NCI-H524 (cell line): Measurements from ENCODE around the gene P2RX6.
A peak's percentile ranks its signal among the peaks of the same experiment; 100 is the strongest.
"Not testable (repeated sequence)": the region's sequence is repeated elsewhere in the genome, so short reads cannot be mapped to it uniquely, and the experiment has no call there.

Experiments
- DNase-seq, 2 experiments: peaks; one replicate each; lab custom pipeline; 2025; lab: John Stamatoyannopoulos, UW

The P2RX6 gene

DNA sequence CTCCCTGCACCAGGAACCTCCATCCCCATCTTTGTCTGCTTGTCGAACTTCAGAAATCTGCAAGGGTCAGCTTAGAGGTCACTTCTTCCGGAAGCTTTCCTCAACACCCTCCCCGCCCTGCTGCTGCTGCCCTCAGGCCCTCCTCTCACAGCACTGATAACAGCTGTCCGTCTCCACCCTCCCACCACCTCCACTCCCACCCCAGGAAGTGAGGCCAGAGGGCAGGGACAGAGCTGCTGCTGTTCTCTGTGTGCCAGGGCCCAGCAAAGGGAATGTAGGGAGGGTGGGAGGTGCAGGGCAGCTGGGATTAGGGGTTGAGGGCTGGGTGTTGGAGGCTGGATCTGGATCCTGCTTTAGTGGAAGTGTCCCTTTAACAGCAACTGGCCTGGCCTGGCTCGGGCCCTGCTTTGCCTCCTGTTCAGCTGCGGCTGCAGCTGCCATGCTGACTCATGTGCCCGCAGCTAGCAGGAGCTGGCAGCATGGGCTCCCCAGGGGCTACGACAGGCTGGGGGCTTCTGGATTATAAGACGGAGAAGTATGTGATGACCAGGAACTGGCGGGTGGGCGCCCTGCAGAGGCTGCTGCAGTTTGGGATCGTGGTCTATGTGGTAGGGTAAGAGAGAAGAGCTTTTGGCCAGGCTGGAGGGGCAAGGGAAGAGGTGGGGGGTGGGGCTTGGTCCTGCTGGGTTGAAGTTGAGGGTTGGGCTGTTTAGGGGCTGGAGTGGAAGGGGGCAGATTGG lies at the start of gene P2RX6:
Gene P2RX6 (plus strand): TSS at position 440 of the 740 bp plus-strand sequence. CDS start 10 bp downstream, at position 450.
- DNase-seq: peak; percentile 73 to 81

DNA sequence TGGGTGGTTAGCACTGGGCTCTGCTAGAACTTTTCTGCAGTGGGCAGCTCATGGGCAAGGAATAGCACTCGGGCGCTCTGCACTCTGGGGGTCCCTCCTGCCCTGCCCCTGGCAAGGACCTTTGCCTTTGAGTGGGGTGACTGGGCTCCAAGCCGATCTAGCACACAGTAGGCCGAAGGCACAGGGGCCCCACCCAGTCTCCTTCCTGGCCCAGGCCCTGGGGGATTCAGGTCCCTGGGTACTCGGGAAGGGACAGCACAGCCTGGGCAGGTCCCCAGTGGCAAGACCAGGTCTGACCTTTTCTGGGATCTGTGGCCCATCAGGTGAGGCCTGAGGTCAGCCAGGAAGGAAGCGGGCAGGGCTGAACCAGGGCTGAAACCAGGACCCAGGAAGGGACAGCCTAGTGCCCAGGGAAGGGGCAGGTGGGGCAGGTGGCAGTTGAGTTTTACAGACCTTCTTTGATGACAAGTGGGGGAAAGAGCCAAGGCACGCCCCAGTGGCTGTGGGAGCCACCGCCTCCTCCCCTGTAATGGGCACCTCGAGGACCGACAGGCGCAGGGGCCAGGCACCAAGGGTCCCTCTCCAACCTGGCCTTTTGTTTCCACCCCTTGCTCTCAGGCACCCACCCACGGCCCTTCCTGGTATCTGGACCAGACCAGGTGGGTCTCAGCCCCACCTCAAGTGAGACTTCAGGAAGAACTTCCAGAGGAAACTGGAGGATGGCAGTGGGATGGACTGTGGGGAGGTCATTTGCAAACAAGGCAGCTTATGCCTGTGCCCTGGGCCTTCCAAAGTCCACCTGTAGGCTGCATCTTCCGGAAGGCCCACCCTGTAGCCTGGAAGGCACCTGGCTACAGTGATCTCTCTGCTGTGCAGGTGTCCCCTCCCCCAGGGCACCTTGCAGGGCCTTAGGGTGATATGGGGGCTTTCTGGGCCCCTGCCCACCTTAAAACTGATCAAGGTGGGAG lies 48.8 kb upstream of the P2RX6 start:
- DNase-seq: no peak

DNA sequence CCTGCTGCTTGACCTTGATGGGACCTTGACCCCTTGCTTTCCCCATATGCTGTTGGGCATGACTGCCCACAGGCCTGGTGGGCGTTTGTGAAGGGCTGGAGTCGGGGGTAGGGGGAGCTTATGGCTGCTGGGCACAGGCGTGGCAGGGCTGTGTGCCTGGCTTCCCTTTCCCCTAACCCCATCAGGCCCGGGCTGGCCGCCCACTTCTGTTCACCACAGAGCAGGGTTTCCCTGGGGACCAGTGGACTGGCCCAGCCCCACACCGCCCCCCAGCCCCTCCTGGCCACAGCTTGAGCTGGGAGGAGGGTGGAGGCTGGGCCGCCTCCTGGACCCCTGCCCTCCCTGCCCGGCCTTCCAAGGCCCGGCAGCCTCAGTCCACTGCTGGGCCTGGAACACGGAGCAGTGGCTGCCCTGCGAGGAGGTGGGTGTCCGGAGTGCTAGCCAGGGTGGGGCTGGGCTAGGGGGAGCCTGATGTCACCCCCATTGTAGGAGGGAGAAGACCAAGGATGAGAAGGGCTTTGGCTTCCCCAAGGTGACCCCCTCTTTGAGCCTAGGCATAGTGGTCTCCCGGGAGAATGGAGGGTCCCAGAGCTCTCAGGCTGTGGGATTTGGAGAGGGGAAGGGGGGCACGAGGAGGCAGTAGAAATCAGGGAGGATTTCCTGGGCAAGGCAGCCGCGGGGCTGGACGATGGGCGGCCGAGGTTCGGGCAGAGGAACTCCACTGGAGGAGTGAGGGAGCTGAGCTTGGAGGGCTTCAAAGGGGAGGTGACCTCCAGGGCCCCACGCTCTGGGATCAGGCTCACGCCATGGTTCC lies 47.9 kb upstream of the P2RX6 start, which contains the start of gene AIFM3:
Gene AIFM3 (plus strand): TSS at position 373 of the 814 bp plus-strand sequence. CDS start 690 bp downstream, outside the sequence.
- DNase-seq: no peak

DNA sequence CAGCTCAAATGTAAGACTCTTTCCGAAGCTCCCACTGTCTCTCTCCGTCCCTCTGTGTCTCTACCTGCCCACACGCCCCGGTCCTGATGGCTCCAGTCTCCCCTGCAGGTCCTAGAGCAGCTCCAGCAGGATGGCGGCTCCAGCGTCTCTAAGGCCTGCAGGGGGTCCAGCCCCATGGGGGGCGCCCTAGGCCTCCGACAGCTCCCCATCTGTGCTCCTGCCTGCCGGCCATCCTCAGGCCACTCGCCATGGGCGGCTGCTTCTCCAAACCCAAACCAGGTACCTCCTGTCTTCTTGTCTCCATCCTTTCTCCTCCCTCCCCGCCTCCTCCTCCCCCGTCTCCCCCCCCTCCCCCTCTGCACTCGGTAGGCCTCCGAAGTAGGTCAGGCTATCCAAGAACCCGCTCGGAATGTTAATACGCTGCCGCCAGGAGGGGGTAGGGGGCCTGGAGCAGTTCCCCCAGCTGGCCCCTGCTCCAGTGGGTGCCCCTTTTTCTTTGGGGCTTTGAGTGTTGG lies 47.2 kb upstream of the P2RX6 start:
- DNase-seq: no peak

DNA sequence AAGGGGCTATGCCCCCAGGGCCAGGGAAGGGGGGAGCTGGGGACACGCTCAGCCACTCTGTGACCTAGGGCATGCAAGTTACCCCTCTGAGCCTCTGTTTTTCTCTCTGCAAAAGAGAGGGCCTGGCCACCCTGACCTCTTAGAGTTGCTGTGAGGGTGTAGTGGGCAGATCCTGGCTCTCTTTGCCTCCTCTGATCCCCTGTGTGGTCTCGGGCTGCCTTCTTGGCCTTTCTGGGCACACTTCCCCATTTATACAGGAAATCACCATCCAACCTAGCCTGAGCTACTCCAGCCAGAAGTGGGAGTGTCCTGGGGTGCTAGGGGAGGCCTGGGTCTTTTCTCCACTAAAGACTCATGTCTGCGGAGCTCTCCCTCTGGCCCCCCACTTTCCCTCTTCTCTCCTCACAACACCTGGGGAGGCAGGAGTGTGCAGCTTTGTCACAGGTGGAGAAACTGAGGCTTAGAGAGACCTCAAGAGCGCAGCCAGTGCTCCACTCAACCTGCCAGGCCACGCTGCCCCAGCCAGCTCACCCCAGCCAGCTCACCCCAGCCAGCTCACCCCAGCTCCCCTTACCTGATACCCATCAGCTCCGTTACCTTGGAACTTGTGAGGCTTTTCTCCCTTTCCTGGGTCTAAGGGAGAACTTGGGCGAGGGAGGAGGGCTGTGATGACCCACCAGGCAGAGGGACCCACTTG lies 46.5 kb upstream of the P2RX6 start:
- no peak for DNase-seq

DNA sequence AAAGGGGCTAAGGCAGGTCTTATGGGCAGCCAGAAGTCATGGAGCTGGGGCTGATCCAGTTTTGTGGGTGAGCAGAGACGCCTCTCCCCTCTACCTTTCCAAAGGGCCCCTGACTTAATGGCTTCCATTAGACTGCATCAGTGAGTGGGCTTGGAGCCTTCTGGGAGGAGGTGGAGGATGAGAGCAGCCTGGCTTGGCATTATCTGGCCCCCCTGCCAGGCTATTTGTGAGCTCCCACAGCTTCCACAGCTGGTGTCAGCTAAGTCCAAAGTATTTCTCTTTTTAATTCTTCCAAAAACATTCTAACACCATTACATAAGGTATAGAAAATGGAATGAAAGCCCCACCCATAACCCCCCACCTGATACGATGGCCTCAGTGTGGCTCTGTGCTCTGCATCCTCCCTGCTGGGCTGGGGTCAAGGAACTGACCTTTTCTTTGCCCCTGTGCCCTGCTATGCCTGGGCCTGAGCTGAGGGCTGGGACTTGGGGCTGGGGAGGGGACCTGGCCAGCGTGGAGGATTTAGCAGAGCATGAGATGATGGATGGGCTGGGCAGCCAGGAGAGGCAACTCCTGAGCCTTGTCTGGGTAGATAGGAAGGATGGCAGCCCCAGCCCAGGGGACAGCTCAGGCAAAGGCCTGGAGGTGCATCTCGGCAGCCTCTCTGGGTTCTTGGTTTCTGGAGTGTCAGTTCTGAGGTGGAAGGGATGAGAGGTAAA lies 43.9 kb upstream of the P2RX6 start:
- no peak for DNase-seq

DNA sequence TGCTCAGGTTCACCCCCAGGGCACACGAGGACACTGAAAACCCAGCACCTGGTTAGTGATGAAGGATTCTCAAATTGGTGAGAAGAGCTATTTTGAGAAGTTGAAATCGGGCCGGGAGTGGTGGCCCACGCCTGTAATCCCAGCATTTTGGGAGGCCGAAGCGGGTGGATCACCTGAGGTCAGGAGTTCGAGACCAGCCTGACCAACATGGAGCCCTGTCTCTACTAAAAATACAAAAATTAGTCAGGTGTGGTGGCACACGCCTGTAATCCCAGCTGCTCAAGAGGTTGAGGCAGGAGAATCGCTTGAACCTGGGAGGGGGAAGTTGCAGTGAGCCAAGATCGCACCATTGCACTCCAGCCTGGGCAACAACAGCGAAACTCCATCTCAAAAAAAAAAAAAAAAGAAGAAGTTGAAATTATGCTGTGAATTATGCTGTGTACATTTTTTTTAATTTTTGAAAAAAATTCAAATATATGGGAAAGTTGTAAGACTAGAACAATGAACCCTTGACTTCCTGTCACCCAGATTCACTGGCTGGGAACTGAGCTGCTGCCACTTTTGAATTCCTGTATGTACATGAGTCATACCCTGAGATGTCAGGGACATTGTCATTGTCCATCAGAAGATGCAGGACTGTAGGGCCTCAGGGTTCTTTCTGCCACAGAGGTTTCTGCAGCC lies 42.8 kb upstream of the P2RX6 start:
- not testable (repeated sequence) for DNase-seq

DNA sequence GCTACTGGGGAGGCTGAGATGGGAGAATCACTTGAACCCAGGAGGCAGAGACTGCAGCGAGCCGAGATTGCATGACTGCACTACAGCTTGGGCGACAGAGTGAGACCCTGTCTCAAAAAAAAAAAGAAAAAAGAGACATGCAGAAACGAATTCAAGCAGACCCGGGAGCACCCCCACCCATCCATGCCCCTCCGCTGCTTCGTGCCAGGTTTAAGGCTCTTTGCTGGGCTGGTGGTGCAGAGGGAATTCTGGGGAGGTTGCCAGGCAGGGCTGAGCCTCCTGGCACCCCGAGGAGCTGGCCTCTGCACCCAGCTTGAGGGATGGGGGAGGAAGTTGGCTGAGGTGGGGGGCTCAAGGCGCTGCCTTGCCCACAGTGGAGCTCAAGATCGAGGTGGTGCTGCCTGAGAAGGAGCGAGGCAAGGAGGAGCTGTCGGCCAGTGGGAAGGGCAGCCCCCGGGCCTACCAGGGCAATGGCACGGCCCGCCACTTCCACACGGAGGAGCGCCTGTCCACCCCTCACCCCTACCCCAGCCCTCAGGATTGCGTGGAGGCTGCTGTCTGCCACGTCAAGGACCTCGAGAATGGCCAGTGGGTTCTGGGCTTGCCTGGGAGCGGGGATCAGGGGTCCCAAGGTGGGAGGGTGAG lies 41.9 kb upstream of the P2RX6 start:
- no peak for DNase-seq

DNA sequence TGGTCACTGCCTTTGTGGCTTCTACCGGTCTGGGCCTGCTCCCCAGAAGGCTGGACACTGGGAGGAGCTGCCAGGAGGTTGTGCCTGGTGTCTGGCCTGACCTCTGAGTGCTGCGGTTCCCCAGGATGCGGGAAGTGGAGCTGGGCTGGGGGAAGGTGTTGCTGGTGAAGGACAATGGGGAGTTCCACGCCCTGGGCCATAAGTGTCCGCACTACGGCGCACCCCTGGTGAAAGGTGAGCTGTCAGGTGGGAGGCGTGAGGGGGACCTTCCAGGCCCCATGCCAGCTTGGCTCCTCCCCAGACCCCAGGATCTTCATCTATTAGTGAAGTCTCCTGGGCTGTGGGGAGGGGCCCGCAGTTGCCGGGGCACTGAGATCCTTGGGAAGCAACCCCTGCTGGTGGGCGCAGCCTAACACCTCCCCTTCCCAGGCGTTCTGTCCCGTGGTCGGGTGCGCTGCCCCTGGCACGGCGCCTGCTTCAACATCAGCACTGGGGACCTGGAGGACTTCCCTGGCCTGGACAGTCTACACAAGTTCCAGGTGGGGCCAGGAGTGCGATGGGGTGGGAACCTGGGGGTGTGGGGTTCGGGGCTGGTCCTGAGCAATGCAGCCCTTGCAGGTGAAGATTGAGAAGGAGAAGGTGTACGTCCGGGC lies 41.2 kb upstream of the P2RX6 start:
- DNase-seq: no peak

DNA sequence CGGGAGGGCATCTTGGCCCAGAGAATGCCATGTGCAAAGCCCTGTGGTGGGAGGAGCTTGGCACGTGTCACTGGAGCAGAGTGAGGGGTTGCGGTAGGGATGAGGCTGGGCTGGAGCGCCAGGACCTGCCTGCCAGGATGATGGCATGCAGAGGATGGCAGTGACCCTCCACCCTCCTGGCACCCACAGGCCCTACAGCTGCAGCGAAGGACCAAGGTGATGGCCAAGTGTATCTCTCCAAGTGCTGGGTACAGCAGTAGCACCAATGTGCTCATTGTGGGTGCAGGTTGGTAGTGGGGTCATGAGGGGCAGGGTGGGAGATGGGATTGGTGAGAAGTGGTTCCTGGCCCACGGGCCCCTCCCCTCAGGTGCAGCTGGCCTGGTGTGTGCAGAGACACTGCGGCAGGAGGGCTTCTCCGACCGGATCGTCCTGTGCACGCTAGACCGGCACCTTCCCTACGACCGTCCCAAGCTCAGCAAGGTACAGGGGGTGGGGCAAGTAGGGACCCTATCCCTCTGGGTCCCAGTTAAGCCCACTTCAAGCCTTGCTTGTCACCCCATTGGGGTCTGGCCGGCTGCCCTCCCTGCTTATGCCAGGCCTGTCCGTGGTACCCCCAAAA lies 40.5 kb upstream of the P2RX6 start:
- DNase-seq: no peak

DNA sequence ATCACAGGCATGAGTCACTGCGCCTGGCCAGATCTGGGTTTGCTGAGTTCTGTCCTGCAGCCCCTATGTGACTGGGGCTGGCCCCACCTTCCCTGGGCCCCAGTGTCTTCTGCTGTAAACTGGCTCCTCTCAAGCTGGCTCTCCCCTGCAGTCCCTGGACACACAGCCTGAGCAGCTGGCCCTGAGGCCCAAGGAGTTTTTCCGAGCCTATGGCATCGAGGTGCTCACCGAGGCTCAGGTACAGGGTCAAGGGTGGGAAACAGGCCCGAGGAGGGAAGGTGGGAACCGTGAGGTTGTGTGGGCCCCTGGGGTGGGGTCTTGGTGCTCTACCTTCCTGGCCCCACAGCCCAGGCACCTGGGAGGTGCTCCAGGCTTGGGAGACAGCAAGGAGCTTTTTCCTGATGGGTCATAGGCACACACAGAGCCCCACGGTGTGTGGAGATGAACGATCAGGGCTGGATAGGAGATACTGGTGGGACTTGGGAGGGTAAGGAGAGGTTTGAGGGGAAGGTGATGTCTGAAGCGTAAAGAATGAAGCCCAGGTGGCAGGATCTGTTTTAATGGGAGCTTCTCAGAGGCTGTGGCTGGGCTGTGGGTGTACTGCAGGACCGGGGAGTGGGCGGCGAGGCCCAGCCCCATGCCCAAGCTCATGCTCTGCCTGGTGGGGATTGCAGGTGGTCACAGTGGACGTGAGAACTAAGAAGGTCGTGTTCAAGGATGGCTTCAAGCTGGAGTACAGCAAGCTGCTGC lies 39.2 kb upstream of the P2RX6 start:
- no peak for DNase-seq

DNA sequence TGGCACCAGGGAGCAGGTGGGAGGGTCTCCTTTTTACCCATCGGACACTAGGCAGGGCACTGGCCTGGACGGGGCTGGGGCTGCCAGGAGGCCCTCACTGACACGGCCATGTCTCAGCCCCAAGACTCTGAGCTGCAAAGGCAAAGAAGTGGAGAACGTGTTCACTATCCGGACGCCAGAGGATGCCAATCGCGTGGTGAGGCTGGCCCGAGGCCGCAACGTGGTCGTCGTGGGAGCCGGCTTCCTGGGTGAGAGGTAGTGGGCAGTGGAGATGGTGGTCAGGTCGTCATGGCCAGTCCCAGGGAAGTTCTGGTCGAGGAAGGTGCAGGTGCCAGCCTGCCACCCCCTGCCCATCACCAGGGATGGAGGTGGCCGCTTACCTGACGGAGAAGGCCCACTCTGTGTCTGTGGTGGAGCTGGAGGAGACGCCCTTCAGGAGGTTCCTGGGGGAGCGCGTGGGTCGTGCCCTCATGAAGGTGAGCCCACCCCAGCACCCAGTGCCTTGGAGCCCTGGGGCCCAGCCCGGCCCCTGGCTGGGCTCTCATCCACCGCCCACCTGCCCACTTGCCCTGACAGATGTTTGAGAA lies 38.6 kb upstream of the P2RX6 start:
- no peak for DNase-seq

DNA sequence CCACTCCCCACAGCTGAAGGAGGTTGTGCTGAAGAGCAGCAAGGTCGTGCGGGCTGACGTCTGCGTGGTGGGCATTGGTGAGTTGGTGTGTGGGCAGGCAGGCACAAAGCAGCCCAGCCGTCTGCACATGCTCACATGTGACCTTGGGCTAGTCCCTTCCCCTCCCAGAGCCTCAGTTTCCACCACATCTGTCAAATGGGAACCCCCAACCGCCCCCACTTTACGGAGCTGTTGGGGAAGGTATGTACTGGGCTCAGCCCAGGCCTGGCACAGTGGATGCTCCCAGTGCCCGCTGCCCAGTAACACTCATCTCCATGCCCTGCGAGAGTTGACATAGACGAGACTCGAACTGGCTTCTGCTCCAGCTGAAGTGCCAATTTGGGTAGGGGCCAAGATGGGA lies 37.9 kb upstream of the P2RX6 start:
- DNase-seq: no peak

DNA sequence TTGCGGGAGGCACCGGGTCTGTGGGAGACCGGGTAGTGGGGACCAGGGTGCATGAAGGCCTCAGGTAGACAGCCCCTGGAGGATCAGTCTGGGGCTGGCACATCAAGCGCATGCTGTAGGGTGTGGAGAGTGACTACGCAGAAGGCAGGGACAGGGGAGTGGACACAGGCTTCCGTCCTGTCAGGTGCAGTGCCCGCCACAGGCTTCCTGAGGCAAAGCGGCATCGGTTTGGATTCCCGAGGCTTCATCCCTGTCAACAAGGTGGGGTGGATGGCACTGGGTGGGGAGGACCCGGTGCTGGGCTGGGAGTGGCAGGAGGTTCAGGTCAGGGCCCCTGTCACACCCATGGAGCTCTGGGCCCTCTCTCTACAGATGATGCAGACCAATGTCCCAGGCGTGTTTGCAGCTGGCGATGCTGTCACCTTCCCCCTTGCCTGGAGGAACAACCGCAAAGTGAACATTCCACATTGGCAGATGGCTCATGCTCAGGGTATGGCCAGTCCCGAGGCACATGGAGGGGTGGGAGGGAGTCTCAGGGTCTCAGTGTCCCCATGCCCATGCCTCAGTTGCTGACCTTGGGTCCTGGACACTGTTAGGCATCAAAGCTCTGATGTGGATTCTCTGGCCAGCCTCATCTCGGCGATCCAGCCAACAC lies 37.3 kb upstream of the P2RX6 start:
- DNase-seq: no peak

DNA sequence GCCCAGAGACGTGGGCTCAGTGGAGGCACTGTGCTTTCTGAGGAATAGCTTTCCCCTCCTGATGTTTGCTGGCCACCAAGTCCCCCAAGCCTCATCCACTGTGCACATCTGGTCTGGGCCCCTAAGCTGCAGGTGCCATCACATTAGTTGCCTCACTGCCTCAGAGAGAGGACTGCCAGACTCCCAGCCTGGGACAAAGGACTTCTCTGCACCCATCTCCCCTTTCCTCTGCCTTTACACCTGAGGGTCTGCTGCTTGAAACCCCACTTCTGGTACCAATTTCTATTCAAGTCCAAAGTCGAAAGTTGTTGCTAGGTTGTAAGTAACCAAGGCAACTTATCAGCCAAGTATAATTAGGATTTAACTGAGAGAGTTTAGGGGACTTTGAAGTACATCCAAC lies 36.5 kb upstream of the P2RX6 start:
- DNase-seq: no peak

DNA sequence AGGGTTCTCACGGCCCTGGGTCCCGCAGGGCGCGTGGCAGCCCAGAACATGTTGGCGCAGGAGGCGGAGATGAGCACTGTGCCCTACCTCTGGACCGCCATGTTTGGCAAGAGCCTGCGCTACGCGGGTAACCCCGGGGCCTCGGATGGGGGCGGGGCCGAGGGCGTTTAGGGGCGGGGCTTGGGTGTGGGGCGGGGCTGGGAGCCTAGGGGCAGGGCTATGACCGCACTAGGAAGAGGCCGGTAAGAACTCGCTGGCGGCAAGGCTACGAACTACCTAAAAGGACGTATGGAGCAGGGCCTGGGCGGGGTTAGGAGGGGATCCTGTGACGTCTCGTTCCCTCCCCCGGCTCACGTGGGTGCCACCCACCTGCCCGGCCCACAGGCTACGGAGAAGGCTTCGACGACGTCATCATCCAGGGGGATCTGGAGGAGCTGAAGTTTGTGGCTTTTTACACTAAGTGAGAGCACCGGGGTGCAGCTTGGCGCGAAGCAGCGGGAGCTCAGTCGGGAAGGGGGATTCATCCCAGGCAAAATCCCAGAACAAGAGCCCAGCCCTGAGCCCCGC lies 35.6 kb upstream of the P2RX6 start:
- no peak for DNase-seq
